Mesendoderm (in vitro differentiated cells): ENCODE data around the gene TNFAIP6.

ENCODE experiments used
- DNase-seq: peaks from one replicate; pipeline ENCODE4 v3.0.0; 2013
- H2AK5ac ChIP-seq: 2 replicates; pipeline ENCODE4 v1.6.1; 2013; ENCODE audit warnings: low read length, inconsistent platforms
- H2BK120ac ChIP-seq: 2 replicates; pipeline ENCODE4 v1.6.1; 2013; ENCODE audit warnings: low read depth, mild to moderate bottlenecking, low read length, moderate library complexity, mixed read lengths
- H2BK15ac ChIP-seq: replicated peaks from 2 replicates; pipeline ENCODE4 v1.6.1; 2013; ENCODE audit warnings: low read depth, mild to moderate bottlenecking, moderate library complexity
- H2BK5ac ChIP-seq: 2 replicates; pipeline ENCODE4 v1.6.1; 2013; ENCODE audit warnings: low read length, inconsistent platforms
- H3K18ac ChIP-seq: 2 replicates; pipeline ENCODE4 v1.6.1; 2013; ENCODE audit warnings: mild to moderate bottlenecking, low read length, mixed read lengths
- H3K23ac ChIP-seq: one replicate; pipeline ENCODE4 v1.6.1; 2013; ENCODE audit warnings: low read length
- H3K27ac ChIP-seq: 2 replicates; pipeline ENCODE4 v1.5.1; 2013; ENCODE audit warnings: low read depth, mild to moderate bottlenecking, inconsistent platforms, low read length, moderate library complexity
- H3K27me3 ChIP-seq: 2 replicates; pipeline ENCODE4 v1.6.1; 2013; ENCODE audit warnings: low read length, control low read depth, mild to moderate bottlenecking, inconsistent platforms; ENCODE audit not compliant: insufficient read depth, poor library complexity
- H3K36me3 ChIP-seq: 2 replicates; pipeline ENCODE4 v1.6.1; 2013; ENCODE audit warnings: low read length, inconsistent platforms; ENCODE audit not compliant: control insufficient read depth, insufficient read depth
- H3K4ac ChIP-seq: one replicate; pipeline ENCODE4 v1.6.1; 2013; ENCODE audit warnings: low read depth, mild to moderate bottlenecking, low read length, moderate library complexity
- H3K4me1 ChIP-seq: 2 replicates; pipeline ENCODE4 v1.6.1; 2013; ENCODE audit warnings: low read depth, low read length, inconsistent platforms; ENCODE audit not compliant: control insufficient read depth
- H3K4me2 ChIP-seq: 2 replicates; pipeline ENCODE4 v1.6.1; 2013; ENCODE audit warnings: low read length
- H3K4me3 ChIP-seq: 2 replicates; pipeline ENCODE4 v1.5.1; 2013; ENCODE audit warnings: mild to moderate bottlenecking, low read length
- H3K56ac ChIP-seq: one replicate; pipeline ENCODE4 v1.6.1; 2013; ENCODE audit warnings: low read length
- H3K79me1 ChIP-seq: 2 replicates; pipeline ENCODE4 v1.6.1; 2013; ENCODE audit warnings: low read length, inconsistent platforms
- H3K79me2 ChIP-seq: 2 replicates; pipeline ENCODE4 v1.6.1; 2013; ENCODE audit warnings: mild to moderate bottlenecking, low read length; ENCODE audit not compliant: control insufficient read depth, insufficient read depth
- H3K9ac ChIP-seq: 2 replicates; pipeline ENCODE4 v1.6.1; 2013; ENCODE audit warnings: low read length, inconsistent platforms
- H4K5ac ChIP-seq: one replicate; pipeline ENCODE4 v1.6.1; 2013; ENCODE audit warnings: low read length
- H4K8ac ChIP-seq: one replicate; pipeline ENCODE4 v1.6.1; 2013; ENCODE audit warnings: low read depth, mild to moderate bottlenecking, control low read depth, low read length, moderate library complexity
- WGBS: extraction: QIAGEN DNeasy Blood & Tissue Kit; methylation state at CpG from one replicate; pipeline ENCODE4 v1.1.7; 2013; ENCODE audit warnings: low lambda C conversion rate, missing lambda C conversion rate; ENCODE audit not compliant: insufficient coverage; ENCODE audit errors: extremely low coverage; 5-methylcytosine and 5-hydroxymethylcytosine counted together

The TNFAIP6 gene

GRCh38 chr2:151350579-151351195 lies 6.7 kb upstream of the TNFAIP6 start:
- H4K5ac ChIP-seq = no peak overlapping the region
- no peak for DNase-seq
- H3K36me3 ChIP-seq = no peaks in the 10 kb centered on the region
- no peak overlapping the region for H2AK5ac ChIP-seq
- no peak overlapping the region for H2BK15ac ChIP-seq
- no peak overlapping the region for H3K4ac ChIP-seq
- no peaks in the 10 kb centered on the region for H3K4me1 ChIP-seq
- no peak overlapping the region for H3K9ac ChIP-seq
- H2BK5ac ChIP-seq = no peak overlapping the region
- no peak overlapping the region for H2BK120ac ChIP-seq
- no peak overlapping the region for H3K56ac ChIP-seq
- H3K27me3 ChIP-seq = no peaks in the 10 kb centered on the region
- no peaks in the 10 kb centered on the region for H3K79me2 ChIP-seq
- no peak overlapping the region for H3K18ac ChIP-seq
- no peak overlapping the region for H3K4me2 ChIP-seq
- no peak overlapping the region for H4K8ac ChIP-seq
- H3K79me1 ChIP-seq = no peaks in the 10 kb centered on the region
- no peak overlapping the region for H3K27ac ChIP-seq
- WGBS = no CpG with 5 or more reads among the region's 4 CpGs
- no peak overlapping the region for H3K4me3 ChIP-seq
- no peak overlapping the region for H3K23ac ChIP-seq

- no peak for DNase-seq
- no peak overlapping the region for H3K4me3 ChIP-seq
- no peak overlapping the region for H4K8ac ChIP-seq
- no peak overlapping the region for H3K18ac ChIP-seq
- H3K27ac ChIP-seq = no peak overlapping the region
- no peak overlapping the region for H3K9ac ChIP-seq
- no peaks in the 10 kb centered on the region for H3K79me1 ChIP-seq
- H3K23ac ChIP-seq = no peak overlapping the region
- H2AK5ac ChIP-seq = no peak overlapping the region
- H3K4ac ChIP-seq = no peak overlapping the region
- H3K4me2 ChIP-seq = no peak overlapping the region
- WGBS = no CpG with 5 or more reads among the region's 2 CpGs
- no peak overlapping the region for H2BK120ac ChIP-seq
- H3K27me3 ChIP-seq = no peaks in the 10 kb centered on the region
- H3K79me2 ChIP-seq = no peaks in the 10 kb centered on the region
- no peaks in the 10 kb centered on the region for H3K4me1 ChIP-seq
- no peak overlapping the region for H4K5ac ChIP-seq
- no peak overlapping the region for H3K56ac ChIP-seq
- no peak overlapping the region for H2BK15ac ChIP-seq
- H3K36me3 ChIP-seq = no peaks in the 10 kb centered on the region
- no peak overlapping the region for H2BK5ac ChIP-seq
Measured at GRCh38 chr2:151353995-151354394, 3.4 kb upstream of the TNFAIP6 start.

GRCh38 chr2:151354807-151355206 lies 2.6 kb upstream of the TNFAIP6 start:
- Histone ChIP-seq H3K4ac (no peak overlapping the region), H4K5ac (no peak overlapping the region), H3K23ac (no peak overlapping the region), H2BK120ac (no peak overlapping the region), H3K18ac (no peak overlapping the region), H3K36me3 (no peaks in the 10 kb centered on the region), H3K79me2 (no peaks in the 10 kb centered on the region), H2BK5ac (no peak overlapping the region), H3K4me2 (no peak overlapping the region), H3K27ac (no peak overlapping the region), H2BK15ac (no peak overlapping the region), H4K8ac (no peak overlapping the region), H3K27me3 (no peaks in the 10 kb centered on the region), H3K9ac (no peak overlapping the region), H3K4me1 (no peaks in the 10 kb centered on the region), H2AK5ac (no peak overlapping the region), H3K56ac (no peak overlapping the region), H3K79me1 (no peaks in the 10 kb centered on the region), H3K4me3 (no peak overlapping the region)
- DNase-seq = no peak
- whole genome bisulfite sequencing = no CpG with 5 or more reads among the region's 8 CpGs

- WGBS = no CpG with 5 or more reads among the region's 4 CpGs
- no peak overlapping the region for H3K27ac ChIP-seq
- H3K18ac ChIP-seq = no peak overlapping the region
- no peak for DNase-seq
- no peak overlapping the region for H4K5ac ChIP-seq
- no peaks in the 10 kb centered on the region for H3K79me2 ChIP-seq
- no peak overlapping the region for H3K9ac ChIP-seq
- H3K56ac ChIP-seq = no peak overlapping the region
- H3K4ac ChIP-seq = no peak overlapping the region
- no peaks in the 10 kb centered on the region for H3K36me3 ChIP-seq
- H4K8ac ChIP-seq = no peak overlapping the region
- H2AK5ac ChIP-seq = no peak overlapping the region
- H3K23ac ChIP-seq = no peak overlapping the region
- H3K79me1 ChIP-seq = no peaks in the 10 kb centered on the region
- no peak overlapping the region for H3K4me3 ChIP-seq
- H3K4me2 ChIP-seq = no peak overlapping the region
- H3K27me3 ChIP-seq = no peaks in the 10 kb centered on the region
- no peak overlapping the region for H2BK15ac ChIP-seq
- H3K4me1 ChIP-seq = no peaks in the 10 kb centered on the region
- no peak overlapping the region for H2BK120ac ChIP-seq
- no peak overlapping the region for H2BK5ac ChIP-seq
Measured at GRCh38 chr2:151358166-151358970, 976 bp downstream of the TNFAIP6 start.

GRCh38 chr2:151359768-151360461 lies 2.5 kb downstream of the TNFAIP6 start:
- WGBS = no CpG with 5 or more reads among the region's 4 CpGs
- Histone ChIP-seq H3K27ac (no peak overlapping the region), H3K4ac (no peak overlapping the region), H3K23ac (no peak overlapping the region), H3K79me1 (no peaks in the 10 kb centered on the region), H2AK5ac (no peak overlapping the region), H2BK120ac (no peak overlapping the region), H3K4me3 (no peak overlapping the region), H3K27me3 (no peaks in the 10 kb centered on the region), H3K9ac (no peak overlapping the region), H4K5ac (no peak overlapping the region), H3K18ac (no peak overlapping the region), H3K56ac (no peak overlapping the region), H2BK5ac (no peak overlapping the region), H3K79me2 (no peaks in the 10 kb centered on the region), H3K4me1 (no peaks in the 10 kb centered on the region), H3K4me2 (no peak overlapping the region), H4K8ac (no peak overlapping the region), H3K36me3 (no peaks in the 10 kb centered on the region), H2BK15ac (no peak overlapping the region)
- DNase-seq = no peak
